GM06990 (cell line): ENCODE data around the gene KRTAP19-8.

Experiments
- DNase-seq: peaks from one replicate; pipeline ENCODE4 v3.0.0-alpha.2; 2011; ENCODE audit not compliant: insufficient read length; ENCODE audit errors: extremely low read depth
- H3K27me3 ChIP-seq: replicated peaks from 2 replicates; pipeline ENCODE4 v1.6.0; 2011; ENCODE audit warnings: low read length; ENCODE audit not compliant: control insufficient read depth, insufficient read depth
- H3K36me3 ChIP-seq: 2 replicates; pipeline ENCODE4 v1.5.1; 2011; ENCODE audit warnings: low read length; ENCODE audit not compliant: control insufficient read depth, insufficient read depth
- H3K4me3 ChIP-seq: replicated peaks from 2 replicates; pipeline ENCODE4 v1.5.1; 2011; ENCODE audit warnings: low read depth, mild to moderate bottlenecking, control low read depth, low read length
- CTCF ChIP-seq: IDR thresholded peaks from 2 replicates; pipeline ENCODE4 v1.5.1; 2011; ENCODE audit warnings: low read length, control low read depth, mild to moderate bottlenecking, inconsistent platforms; ENCODE audit not compliant: insufficient read depth, poor library complexity, severe bottlenecking

KRTAP19-8 gene

DNA sequence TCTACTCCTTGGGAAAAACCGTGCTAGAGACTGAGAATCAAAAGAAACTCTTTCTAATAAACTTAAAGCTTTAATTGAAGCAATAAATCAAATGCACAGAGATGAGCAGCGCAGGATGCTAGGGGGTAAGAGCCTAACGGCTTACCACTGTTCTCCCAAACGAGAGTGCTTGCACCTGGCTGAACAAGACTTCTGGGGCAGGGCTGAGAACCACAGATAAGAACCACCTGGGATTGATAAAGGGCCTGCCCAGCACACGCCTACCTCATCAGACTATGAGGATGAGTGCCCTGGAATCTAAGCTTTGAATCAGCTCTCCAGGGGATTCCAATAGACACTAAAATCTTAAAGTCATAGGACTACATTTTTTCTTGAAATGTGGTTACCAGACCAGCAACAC lies 43.3 kb downstream of the KRTAP19-8 start:
- Histone ChIP-seq H3K4me3 (no peak overlapping the region), H3K36me3 (no peaks in the 10 kb centered on the region)

GRCh38 chr21:30990514-30991262 lies 47.6 kb downstream of the KRTAP19-8 start:
- Histone ChIP-seq H3K27me3 (no peaks in the 10 kb centered on the region), H3K36me3 (no peaks in the 10 kb centered on the region), H3K4me3 (no peak overlapping the region)
- DNase-seq, result no peak
- no peak for TF ChIP-seq CTCF

More for the DNA sequence above, 43.3 kb downstream of the KRTAP19-8 start:
- DNase-seq, result no peak
- no peak for TF ChIP-seq CTCF
- H3K27me3 ChIP-seq, result no peaks in the 10 kb centered on the region

DNA sequence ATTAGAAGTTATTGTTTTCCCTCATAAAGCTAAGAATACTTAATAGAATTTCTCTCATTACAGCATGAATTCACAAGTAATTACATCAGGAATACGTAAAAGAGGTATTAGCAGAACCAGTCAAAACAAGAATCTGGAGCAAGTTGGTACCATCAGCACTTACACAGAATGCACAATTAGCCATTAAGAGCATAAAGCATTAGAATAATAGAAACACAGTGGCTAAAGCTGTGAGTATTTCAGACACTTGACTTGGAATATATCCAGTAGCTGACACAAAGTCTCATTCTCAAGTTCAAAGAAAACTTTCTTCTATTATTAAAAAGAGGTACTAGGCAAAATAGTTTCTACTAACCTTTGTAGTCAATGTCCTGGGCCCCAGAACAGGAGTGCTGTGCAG lies 49.6 kb downstream of the KRTAP19-8 start:
- no peak for TF ChIP-seq CTCF
- no peak for DNase-seq
- H3K27me3 ChIP-seq, result no peaks in the 10 kb centered on the region
- no peak overlapping the region for H3K4me3 ChIP-seq
- no peaks in the 10 kb centered on the region for H3K36me3 ChIP-seq
